Germinal center (tissue), 1 donor: ENCODE results near the gene OPRD1.
"Not testable (repeated sequence)": the region's sequence is repeated elsewhere in the genome, so short reads cannot be mapped to it uniquely, and the experiment has no call there.

Source experiments
- DNase-seq: peaks from one replicate; pipeline ENCODE4 v3.0.0; 2012; ENCODE audit warnings: mixed read lengths, low spot score

OPRD1 gene

DNA sequence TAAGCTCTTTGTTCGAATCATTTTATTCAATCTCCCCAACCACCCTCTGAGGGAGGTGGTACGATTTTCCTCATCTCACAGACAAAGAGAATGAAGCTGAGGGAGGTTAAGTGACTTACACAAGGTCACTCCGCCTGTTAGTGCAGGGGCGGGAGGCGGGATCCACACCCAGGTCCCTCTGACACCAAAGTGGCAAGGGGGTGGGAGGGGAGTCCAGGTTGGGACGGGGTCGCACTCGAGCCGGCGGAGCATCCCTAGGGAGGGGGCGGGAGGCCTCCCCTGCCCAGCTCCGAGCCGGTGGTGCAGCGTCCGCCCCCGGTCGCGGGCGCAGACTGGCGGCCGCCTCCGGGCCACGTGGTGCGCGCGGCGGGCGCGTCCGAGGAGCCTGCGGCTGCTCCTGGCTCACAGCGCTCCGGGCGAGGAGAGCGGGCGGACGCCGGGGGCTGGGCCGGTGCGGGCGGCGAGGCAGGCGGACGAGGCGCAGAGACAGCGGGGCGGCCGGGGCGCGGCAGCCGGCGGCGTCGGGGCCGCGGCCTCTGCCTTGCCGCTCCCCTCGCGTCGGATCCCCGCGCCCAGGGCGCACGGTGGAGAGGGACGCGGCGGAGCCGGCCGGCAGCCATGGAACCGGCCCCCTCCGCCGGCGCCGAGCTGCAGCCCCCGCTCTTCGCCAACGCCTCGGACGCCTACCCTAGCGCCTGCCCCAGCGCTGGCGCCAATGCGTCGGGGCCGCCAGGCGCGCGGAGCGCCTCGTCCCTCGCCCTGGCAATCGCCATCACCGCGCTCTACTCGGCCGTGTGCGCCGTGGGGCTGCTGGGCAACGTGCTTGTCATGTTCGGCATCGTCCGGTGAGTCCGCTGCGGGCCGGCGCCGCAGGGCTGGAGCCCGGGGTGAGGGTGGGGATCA lies at the start of gene OPRD1:
OPRD1 (plus strand) TSS at position 405 of the 903 bp plus-strand sequence; CDS start at position 619, 214 bp downstream.
- no peak for DNase-seq

DNA sequence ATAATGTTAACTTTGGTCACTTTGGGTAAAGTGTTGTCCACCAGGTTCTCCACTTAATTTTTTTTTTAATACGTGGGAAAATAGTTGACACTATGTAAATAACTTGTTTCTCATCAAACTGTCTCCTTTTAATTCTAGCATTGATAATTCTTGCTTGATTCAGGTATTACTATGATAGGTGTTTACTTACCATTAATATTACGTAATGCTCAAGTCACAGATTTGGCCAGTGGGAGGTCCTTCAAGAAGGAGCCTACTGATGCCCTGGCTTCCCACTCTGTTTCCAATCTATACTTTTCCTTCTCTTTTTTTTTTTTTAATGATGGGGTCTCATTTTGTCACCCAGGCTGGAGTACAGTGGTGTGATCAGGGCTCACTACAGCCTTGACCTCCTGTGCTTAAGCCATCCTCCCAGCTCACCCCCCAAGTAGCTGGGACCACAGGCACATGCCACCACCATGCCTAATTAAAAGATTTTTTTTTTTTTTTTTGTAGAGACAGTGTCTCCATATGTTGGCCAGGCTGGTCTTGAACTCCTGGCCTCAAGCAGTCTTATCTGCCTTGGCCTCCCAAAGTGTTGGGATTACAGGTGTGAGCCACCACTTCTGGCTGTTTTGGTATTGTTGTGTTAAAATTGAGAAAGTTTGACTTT lies 45.3 kb upstream of the OPRD1 start:
- no peak for DNase-seq

DNA sequence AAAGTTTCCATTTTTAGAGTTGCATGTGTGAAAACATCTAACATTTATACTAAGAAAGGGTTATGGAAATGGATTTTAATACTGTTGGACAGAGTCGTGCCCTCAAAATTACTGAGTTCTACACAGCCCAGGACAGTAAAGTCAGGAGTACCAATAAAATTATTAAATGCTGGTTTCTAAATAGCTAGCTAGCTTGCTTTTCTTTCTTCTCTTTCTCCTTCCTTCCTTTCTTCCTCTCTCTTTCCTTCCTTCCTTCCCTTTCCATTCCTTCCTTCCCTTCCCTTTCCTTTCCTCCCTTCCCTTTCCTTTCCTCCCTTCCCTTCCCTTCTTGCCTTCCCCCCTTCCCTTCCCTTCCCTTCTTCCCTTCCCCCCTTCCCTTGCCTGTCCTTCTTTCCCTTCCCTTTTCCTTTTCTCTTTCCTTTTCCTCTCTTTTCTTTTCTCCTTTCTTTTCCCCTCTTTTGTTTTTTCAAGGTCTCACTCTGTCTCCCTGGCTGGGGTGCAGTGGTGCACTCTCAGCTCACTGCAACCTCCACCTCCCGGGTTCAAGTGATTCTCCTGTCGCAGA lies 41.3 kb upstream of the OPRD1 start:
- no peak for DNase-seq

DNA sequence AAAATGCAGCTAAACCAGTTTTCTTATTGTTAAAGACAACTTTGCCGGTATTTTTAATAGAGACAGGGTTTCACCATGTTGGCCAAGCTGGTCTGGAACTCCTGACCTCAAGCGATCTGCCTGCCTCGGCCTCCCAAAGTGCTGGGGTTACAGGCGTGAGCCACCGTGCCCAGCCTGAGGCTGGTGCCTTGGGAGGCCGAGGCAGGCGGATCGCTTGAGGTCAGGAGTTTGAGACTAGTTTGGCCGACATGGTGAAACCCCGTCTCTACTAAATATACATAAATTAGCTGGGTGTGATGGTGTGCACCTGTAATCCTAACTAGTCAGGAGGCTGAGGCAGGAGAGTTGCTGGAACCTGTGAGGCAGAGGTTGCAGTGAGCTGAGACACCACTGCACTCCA lies 40.0 kb upstream of the OPRD1 start:
- not testable (repeated sequence) for DNase-seq

DNA sequence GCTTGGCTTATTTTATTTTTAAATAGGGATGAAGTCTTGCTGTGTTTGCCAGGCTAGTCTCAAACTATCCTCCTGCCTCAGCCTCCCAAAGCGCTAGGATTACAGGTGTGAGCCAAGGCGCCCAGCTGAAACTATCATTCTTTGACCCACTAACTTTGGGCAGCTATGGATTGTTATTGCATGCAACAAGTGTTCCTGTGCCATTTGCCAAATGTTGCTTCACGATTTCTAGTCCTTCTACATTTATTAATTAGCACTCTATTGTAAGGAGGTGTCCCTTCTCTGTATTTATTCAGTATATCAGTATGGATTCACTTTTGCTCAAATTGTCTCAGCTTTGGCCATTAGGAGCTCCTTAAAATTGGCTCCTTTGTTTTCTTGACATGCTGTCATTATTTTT lies 38.9 kb upstream of the OPRD1 start:
- DNase-seq: no peak

DNA sequence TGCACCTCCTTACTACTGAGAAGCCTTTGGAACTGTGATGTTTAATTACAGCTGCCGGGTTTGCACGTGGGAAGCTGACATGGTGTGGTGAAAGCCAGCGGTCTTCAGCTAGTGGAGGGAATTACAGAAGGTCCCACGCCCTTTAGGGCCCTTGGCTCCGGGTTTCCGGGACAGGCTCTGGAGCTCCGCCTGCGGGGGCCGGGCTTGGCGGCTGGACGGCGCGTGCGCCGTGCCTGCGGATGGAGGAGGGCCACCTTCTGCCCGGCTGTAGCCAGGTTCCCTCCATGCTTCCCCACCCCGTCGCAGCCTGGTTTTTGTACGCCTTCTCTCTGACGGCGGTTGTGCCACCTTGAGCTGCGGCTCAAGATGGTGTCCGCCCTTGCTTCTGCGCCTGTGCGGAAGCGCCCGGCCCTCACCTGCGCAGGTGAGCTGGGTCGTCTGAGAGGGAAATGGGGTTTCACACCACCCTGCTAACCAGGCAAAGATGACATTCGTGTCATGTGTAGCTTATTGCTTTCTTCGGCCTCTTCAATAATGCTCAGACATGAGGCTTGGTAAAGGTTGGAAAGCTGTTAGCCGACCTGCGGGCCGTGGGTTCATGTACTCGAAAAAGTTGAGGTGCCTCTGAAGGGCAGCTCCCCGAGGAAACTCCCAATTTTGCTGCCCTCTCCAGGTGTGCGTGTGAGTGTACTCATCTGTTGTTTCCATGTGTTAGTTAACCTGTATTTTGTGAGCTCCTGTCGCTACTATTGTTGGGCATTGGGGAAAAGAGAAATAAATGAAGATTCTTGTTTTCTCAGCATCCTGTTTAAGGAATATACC lies 36.6 kb upstream of the OPRD1 start:
- peak; percentile 87 for DNase-seq

DNA sequence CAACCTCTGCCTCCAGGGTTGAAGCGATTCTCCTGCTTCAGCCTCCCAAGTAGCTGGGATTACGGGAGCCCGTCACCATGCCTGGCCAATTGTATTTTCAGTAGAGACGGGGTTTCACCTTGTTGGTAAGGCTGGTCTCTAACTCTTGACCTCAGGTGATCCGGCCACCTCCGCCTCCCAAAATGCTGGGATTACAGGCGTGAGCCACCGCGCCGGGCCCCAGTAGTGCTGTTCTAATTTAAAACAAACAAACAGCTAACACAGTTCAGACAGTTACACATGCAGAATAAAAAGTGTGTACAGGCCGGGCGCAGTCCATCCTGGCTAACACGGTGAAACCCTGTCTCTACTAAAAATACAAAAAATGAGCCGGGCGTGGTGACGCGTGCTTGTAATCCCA lies 35.6 kb upstream of the OPRD1 start:
- no peak for DNase-seq

DNA sequence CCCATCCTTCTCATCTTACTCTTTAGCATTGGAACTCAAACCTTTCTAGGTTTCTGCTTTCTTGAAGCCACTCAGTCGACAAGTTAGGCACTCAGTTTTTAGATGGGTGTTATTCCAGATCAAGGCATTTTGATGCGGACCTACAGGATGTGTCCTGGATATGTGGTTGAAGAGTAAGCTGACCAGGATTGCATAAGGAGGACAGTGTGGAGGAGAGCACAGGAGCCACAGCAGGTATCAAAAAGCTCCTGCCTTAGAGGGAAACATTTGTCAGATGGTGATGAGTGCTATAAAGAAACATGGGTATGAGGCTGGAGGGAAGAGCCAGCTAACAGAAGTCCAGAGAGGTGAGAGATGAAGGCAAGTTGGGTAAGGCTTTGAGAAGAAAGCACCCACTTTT lies 33.9 kb upstream of the OPRD1 start:
- no peak for DNase-seq

DNA sequence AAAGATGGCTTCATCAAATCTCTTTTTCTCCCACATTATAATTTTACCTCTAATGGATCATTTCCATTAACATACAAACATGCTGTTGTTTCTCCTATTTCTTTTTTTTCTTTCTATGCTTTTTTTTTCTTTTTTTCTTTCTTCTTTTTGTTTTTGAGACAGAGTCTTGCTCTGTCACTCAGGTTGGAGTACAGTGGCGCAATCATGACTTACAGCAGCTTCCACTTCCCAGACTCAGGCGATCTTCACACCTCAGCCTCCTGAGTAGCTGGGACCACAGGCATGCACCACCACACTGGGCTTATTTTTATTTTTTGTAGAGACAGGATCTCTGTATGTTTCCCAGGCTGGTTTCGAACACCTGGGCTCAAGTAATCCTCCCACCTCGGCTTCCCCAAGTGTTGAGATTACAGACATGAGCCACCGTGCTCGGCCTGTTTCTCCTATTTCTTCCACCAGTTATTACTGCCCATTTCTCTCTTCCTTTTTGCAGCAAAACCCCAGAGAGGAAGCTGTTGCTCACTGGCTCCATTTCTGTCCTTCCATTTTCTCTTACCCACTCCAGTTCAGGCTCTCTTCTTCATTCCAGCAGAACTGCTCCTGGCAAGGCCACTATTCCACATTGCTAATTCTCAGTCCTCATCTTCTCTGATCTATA lies 32.1 kb upstream of the OPRD1 start:
- DNase-seq: no peak

DNA sequence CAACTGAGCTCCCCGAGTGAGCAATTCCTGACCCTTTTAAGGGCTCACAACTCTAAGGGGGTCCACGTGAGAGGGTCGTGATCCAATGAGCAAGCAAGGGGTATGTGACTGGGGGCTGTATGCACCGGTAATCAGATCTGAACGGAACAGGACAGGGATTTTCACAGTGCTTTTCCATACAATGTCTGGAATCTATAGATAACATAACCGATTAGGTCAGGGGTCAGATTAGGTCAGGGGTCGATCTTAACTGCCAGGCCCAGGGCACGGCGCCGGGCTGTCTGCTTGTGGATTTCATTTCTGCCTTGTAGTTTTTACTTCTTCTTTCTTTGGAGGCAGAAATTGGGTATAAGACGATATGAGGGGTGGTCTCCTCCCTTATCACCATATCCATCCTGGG lies 30.7 kb upstream of the OPRD1 start:
- no peak for DNase-seq

DNA sequence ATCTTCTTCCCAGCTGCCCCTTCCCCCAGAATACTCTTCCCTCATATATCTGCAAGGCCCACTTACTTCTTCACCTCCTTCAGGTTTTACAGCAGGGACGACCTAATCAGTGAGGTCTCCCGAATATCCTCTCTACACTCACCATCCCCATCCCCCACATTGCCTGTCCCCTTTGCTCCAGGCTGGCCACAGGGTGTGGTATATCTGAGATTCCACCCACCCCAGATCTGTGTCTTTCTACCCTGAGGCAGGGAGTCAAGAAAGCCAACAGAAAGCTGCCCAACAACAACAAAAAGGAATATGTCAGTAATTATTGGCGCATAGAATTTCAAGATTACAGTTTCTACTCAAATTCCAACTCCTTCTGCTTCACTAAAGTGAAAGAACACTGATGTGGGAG lies 30.0 kb upstream of the OPRD1 start:
- DNase-seq: no peak

DNA sequence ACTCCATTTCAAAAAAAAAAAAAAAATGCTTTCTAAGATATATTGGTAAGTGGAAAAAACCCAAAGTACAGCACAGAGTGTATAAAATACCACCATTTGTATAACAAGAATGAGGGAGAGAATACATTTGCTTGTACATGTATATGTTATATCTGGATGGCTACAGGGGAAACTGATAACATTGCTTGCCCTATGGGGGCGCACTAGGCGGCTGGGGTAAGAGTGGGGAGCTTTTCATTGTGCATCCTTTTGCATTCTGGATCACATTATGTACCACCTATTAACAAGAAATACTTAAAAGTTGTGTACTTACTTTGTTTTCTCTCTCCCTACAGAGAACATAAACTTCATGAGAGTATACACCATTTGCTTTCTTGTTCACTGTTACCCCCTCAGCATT lies 28.6 kb upstream of the OPRD1 start:
- no peak for DNase-seq

DNA sequence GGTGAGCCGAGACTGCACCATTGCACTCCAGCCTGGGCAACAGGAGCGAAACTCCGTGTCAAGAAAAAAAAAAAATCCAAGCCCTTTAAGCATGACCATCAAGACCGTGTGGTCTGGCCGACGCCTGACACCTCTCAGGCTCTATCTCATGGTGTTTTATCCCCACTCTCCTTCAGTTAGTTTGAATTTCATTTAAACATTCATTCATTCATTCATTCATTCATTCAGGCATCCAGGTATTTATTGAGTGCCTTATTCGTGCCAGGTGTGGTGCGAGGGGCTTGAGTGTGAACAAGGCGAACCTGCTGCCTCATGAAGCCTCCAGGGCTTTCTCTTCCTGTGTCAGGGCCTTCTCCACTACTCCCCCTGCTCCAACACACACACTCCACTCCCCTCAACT lies 22.6 kb upstream of the OPRD1 start:
- no peak for DNase-seq

DNA sequence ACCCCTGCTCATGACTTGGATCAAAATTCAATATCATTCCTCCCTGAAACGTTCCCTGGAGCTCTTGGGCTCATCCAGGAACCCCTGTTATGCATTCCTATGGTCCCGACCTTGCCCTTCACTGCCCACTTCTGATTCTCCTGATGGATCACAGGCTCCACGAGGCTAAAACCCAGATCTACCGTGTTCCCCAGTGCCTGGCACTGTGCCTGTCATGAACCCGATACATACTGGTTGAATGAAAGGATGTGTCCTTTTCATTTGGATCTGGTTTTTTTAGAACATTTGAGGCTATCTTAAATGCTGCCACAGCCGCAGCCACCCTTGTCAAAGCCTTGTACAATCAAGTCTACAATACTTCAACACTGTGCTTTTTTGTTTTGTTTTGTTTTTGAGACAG lies 22.2 kb upstream of the OPRD1 start:
- no peak for DNase-seq

DNA sequence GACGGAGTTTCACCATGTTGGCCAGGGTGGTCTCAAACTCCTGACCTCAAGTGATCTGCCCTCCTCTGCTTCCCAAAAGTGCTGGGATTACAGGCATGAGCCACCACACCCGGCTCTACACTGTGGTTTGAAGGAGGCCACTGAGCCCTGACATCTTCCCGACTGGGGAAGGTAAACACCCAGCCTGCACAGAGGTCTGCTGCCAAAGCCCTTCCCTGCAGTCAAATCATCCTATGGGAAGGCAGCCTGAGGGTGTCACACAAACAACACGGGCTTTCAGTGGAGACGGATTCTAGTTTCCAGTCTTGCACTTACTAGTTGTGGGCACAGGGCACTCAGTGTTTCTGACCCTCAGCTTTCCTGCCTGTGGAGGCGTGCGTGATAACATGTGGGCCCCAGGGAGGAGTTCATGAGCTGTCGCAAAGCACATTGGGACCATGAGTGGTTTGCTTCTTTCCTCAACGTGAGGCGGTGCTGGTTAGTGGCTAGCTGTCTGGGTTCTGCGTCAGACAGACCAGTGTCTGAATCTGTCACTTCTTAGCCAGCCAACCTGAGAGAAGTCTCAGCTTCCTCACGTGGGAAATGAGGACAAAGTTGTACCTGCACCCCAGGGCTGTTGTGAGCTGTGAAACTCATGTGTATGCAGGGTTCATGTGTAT lies 21.5 kb upstream of the OPRD1 start:
- no peak for DNase-seq

DNA sequence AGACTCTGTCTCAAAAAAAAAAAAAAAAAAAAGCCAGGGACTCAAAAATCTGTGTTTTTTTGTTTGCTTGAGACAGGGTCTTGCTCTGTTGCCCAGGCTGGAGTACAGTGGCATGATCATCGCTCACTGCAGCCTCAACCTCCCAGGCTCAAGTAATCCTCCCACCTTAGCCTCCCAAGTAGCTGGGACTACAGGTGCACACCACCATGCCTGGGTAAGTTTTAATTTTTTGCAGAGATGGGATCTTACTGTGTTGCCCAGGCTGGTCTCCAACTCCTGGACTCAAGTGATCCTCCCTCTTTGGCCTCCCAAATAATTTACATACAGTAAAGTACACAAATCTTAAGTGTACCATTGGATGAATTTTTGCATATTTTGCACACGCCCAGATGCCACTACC lies 20.0 kb upstream of the OPRD1 start:
- not testable (repeated sequence) for DNase-seq

DNA sequence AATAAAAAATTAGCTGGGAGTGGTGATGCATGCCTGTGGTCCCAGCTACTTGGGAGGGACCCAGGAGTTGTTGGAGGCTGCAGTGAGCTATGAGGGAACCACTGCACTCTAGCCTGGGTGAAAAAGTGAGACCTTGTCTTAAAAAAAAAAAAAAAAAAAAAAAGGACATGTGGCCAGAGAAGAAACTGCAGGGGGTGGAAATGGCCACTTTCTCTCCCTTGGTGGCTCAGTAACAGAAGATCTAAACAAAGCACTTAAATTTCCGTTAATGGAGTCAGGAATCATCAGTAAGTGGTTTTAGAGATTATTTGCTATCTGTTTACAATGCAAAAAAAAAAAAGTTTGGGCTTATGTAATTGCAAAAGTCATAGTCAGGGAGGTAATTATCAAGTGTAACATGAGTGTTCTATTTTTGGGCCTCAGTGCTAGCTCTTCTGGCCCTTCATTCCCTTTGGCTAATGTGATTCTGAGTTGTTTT lies 19.3 kb upstream of the OPRD1 start:
- no peak for DNase-seq

DNA sequence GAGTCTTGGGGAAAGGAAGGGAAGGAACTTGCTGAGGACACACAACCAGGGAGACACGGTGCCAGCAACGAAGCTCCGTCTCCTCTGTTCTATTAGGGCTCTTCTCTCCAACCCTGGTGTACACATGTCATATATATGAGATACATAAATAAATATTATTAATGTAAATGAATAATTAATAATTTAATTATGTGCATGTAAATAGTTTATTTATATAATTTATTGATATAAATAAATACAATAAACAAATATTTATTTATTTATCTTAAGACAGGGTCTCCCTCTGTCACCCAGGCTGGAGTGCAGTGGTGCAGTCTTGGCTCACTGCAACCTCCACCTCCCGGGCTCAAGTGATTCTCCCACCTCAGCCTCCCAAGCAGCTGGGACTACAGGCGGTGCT lies 17.4 kb upstream of the OPRD1 start:
- DNase-seq: not testable (repeated sequence)

DNA sequence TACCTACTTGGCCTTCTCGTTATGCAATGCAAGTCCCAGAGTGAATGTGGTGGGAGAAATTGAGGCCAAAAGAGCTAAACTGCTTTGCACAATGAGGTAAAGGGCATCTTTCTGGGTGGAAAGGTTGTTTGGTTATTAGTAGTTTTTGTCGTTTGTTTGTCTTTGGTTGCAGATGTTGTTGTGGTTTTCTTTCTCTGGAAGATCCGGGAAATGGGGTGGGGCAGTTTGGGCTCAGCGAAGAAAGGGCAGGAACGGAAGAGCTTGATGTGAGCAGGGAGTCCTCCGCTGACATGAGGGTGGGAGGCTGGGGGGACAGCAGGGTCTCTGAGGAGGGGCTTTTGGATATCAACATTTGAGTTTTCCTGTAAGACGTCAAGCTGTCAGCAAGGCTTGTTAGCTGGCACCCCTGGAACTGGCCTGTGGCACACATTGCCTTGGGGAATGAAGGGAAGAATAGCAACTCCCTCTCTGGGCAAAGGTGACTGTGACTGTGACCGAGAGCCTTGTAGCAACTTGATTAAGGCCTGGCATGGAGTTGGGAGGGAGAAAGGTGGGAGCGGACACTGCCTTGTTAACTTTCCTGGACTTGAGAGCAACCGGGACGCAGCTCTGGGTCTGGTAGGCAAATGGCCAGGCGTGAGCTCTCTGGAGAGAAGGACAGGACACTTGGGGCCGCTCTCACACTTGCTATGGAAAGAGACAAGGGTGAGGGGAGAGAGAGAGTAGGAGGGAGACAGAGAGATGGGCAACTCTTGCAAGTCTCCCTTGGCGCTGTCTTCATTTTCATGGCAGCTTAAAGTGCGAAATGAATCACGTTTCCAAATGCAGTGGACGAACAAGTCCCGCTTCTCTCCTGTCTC lies 15.4 kb upstream of the OPRD1 start:
- DNase-seq: no peak

DNA sequence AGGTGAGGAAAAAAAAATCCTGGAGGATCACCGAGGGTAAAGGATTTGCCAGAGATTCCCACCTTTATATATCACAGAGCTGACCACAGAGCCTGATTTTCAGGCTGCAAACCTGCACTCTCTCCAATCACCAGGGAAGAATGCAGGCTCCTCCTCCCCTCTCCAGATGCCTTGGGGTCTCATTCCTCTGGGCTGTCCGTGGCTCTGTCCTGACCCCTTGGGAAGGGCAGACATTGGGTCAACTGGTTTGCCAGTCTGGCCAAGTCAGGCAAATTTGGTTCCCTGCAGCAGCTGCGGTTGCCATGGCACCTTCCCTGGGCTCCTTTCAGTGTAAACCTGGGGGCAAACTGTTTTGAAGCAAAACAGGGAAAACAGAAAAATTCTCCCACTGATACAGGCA lies 11.6 kb upstream of the OPRD1 start:
- no peak for DNase-seq
